Measurements from ENCODE around the gene WWOX. TPM values are rescaled to one million over a fixed set of nuclear protein-coding genes. Genes with fewer than 3 reads are reported as not detected.

WWOX gene
- polyA plus RNA-seq, 1 donor from 2014 or later, result 25.6 TPM

DNA sequence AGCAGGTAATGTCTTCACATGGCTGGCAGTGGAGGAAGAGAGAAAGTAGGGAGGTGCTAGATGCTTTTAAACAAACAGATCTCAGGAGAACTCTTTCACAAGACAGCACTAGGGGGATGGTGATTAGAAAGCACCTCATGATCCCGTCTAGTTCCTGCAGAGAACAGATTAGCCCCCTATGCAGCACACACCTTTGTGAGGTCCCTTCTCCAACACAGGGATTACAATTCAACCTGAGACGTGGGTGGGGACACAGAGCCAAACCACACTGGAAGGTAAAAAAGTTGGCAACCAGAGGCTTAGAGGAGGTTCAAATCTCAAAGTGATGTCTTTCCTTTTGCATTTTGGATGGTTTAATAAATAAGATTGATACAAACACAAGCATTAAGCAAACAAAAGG, 394.7 kb downstream of the WWOX start:
- H3K9me3 ChIP-seq (ENCODE audit: low read length), result peaks cover 4% of the 10 kb centered on the region

GRCh38 chr16:78494674-78495073, 395.2 kb downstream of the WWOX start:
- no peak overlapping the region for H2AFZ ChIP-seq (ENCODE audit: low read depth, low read length)
- no peaks in the 10 kb centered on the region for H4K20me1 ChIP-seq (ENCODE audit: insufficient read depth)
- H3K79me2 ChIP-seq (replicated peaks; ENCODE audit: insufficient read depth, low read length), result no peaks in the 10 kb centered on the region
- no peak overlapping the region for H3K27ac ChIP-seq (ENCODE audit: low read length)
- H3F3A ChIP-seq (ENCODE audit: insufficient read depth, low read length, poor library complexity, severe bottlenecking), result no peaks in the 10 kb centered on the region
- H3K27me3 ChIP-seq (ENCODE audit: insufficient read depth, low read depth, low read length), result no peaks in the 10 kb centered on the region
- H3K4me2 ChIP-seq (ENCODE audit: low read length), result no peak overlapping the region
- H3K9me2 ChIP-seq (ENCODE audit: insufficient read depth, low read length), result no peaks in the 10 kb centered on the region
- H3K9me3 ChIP-seq (ENCODE audit: low read length), result peaks cover 4% of the 10 kb centered on the region
- H3K4me3 ChIP-seq (ENCODE audit: low read length), result no peak overlapping the region
- TF ChIP-seq TAF1 (IDR thresholded peaks at IDR 0.05; ENCODE audit: low read depth) (no peak), SMC3 (conservative IDR thresholded peaks at IDR 0.05; ENCODE audit: poor library complexity) (no peak), RAD21 (conservative IDR thresholded peaks at IDR 0.05) (no peak), EP300 (conservative IDR thresholded peaks at IDR 0.05; ENCODE audit: poor library complexity, severe bottlenecking) (no peak), MXI1 (conservative IDR thresholded peaks at IDR 0.05; ENCODE audit: poor library complexity, severe bottlenecking) (no peak), POLR2AphosphoS5 (IDR thresholded peaks at IDR 0.05) (no peak), EZH2 (IDR thresholded peaks at IDR 0.05; ENCODE audit: borderline replicate concordance, insufficient read depth, low read length, poor library complexity, severe bottlenecking) (no peak)
- TF ChIP-seq, protein P1, sequence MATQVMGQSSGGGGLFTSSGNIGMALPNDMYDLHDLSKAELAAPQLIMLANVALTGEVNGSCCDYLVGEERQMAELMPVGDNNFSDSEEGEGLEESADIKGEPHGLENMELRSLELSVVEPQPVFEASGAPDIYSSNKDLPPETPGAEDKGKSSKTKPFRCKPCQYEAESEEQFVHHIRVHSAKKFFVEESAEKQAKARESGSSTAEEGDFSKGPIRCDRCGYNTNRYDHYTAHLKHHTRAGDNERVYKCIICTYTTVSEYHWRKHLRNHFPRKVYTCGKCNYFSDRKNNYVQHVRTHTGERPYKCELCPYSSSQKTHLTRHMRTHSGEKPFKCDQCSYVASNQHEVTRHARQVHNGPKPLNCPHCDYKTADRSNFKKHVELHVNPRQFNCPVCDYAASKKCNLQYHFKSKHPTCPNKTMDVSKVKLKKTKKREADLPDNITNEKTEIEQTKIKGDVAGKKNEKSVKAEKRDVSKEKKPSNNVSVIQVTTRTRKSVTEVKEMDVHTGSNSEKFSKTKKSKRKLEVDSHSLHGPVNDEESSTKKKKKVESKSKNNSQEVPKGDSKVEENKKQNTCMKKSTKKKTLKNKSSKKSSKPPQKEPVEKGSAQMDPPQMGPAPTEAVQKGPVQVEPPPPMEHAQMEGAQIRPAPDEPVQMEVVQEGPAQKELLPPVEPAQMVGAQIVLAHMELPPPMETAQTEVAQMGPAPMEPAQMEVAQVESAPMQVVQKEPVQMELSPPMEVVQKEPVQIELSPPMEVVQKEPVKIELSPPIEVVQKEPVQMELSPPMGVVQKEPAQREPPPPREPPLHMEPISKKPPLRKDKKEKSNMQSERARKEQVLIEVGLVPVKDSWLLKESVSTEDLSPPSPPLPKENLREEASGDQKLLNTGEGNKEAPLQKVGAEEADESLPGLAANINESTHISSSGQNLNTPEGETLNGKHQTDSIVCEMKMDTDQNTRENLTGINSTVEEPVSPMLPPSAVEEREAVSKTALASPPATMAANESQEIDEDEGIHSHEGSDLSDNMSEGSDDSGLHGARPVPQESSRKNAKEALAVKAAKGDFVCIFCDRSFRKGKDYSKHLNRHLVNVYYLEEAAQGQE (IDR thresholded peaks at IDR 0.05; ENCODE audit: borderline replicate concordance), result no peak
- TF ChIP-seq, protein P2, sequence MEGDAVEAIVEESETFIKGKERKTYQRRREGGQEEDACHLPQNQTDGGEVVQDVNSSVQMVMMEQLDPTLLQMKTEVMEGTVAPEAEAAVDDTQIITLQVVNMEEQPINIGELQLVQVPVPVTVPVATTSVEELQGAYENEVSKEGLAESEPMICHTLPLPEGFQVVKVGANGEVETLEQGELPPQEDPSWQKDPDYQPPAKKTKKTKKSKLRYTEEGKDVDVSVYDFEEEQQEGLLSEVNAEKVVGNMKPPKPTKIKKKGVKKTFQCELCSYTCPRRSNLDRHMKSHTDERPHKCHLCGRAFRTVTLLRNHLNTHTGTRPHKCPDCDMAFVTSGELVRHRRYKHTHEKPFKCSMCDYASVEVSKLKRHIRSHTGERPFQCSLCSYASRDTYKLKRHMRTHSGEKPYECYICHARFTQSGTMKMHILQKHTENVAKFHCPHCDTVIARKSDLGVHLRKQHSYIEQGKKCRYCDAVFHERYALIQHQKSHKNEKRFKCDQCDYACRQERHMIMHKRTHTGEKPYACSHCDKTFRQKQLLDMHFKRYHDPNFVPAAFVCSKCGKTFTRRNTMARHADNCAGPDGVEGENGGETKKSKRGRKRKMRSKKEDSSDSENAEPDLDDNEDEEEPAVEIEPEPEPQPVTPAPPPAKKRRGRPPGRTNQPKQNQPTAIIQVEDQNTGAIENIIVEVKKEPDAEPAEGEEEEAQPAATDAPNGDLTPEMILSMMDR (IDR thresholded peaks at IDR 0.05; ENCODE audit: poor library complexity, severe bottlenecking), result no peak
- no peak overlapping the region for H3K9ac ChIP-seq (ENCODE audit: low read length)
- H3K36me3 ChIP-seq (ENCODE audit: insufficient read depth, low read length), result no peaks in the 10 kb centered on the region

More for the DNA sequence above, 394.7 kb downstream of the WWOX start:
- Histone ChIP-seq H3F3A (ENCODE audit: insufficient read depth, low read length, poor library complexity, severe bottlenecking) (no peaks in the 10 kb centered on the region), H2AFZ (ENCODE audit: low read depth, low read length) (no peak overlapping the region), H3K4me2 (ENCODE audit: low read length) (no peak overlapping the region), H3K9ac (ENCODE audit: low read length) (no peak overlapping the region), H3K27me3 (ENCODE audit: insufficient read depth, low read depth, low read length) (no peaks in the 10 kb centered on the region), H4K20me1 (ENCODE audit: insufficient read depth) (no peaks in the 10 kb centered on the region), H3K4me3 (ENCODE audit: low read length) (no peak overlapping the region), H3K27ac (ENCODE audit: low read length) (no peak overlapping the region), H3K9me2 (ENCODE audit: insufficient read depth, low read length) (no peaks in the 10 kb centered on the region), H3K36me3 (ENCODE audit: insufficient read depth, low read length) (no peaks in the 10 kb centered on the region), H3K79me2 (replicated peaks; ENCODE audit: insufficient read depth, low read length) (no peaks in the 10 kb centered on the region)
- TF ChIP-seq SMC3 (conservative IDR thresholded peaks at IDR 0.05; ENCODE audit: poor library complexity), result no peak
- no peak for TF ChIP-seq MXI1 (conservative IDR thresholded peaks at IDR 0.05; ENCODE audit: poor library complexity, severe bottlenecking)
- TF ChIP-seq, protein P1 (IDR thresholded peaks at IDR 0.05; ENCODE audit: borderline replicate concordance), result no peak
- TF ChIP-seq, protein P2 (IDR thresholded peaks at IDR 0.05; ENCODE audit: poor library complexity, severe bottlenecking), result no peak
- no peak for TF ChIP-seq TAF1 (IDR thresholded peaks at IDR 0.05; ENCODE audit: low read depth)
- no peak for TF ChIP-seq EZH2 (IDR thresholded peaks at IDR 0.05; ENCODE audit: borderline replicate concordance, insufficient read depth, low read length, poor library complexity, severe bottlenecking)
- no peak for TF ChIP-seq POLR2AphosphoS5 (IDR thresholded peaks at IDR 0.05)
- TF ChIP-seq EP300 (conservative IDR thresholded peaks at IDR 0.05; ENCODE audit: poor library complexity, severe bottlenecking), result no peak
- no peak for TF ChIP-seq RAD21 (conservative IDR thresholded peaks at IDR 0.05)

All from neural cell (in vitro differentiated cells).